HepG2 (cell line): ENCODE results near the gene CKS1B. TPM values are rescaled to one million over a fixed set of nuclear protein-coding genes. Genes with fewer than 3 reads are reported as not detected.
A peak's percentile ranks its signal among the peaks of the same experiment; 100 is the strongest.

ENCODE experiments used
- ATRX ChIP-seq: sonication (generic); formaldehyde crosslinking; IDR thresholded peaks from 2 replicates; pipeline ENCODE4 v1.4.0; 2020; ENCODE audit warnings: missing genetic modification reagents, borderline replicate concordance
- CREM ChIP-seq, 2 experiments: sonication (generic) in 1 of 2; formaldehyde crosslinking in 1 of 2; IDR thresholded peaks; 2 replicates each; pipeline versions ENCODE4 v1.4.0 to v1.6.1; 2016 to 2020; ENCODE audit warnings: antibody characterized with exemption in 1 of 2, mild to moderate bottlenecking in 1 of 2, missing genetic modification reagents in 1 of 2
- JARID2 ChIP-seq: sonication (generic); formaldehyde crosslinking; IDR thresholded peaks from 2 replicates; pipeline ENCODE4 v1.8.1; 2023; ENCODE audit warnings: missing genetic modification reagents, inconsistent platforms; ENCODE audit not compliant: insufficient replicate concordance
- LRRFIP1 ChIP-seq: sonication (generic); formaldehyde crosslinking; conservative IDR thresholded peaks from 2 replicates; pipeline ENCODE4 v1.4.0; 2020; ENCODE audit warnings: missing genetic modification reagents
- MED1 ChIP-seq: sonication (generic); formaldehyde crosslinking; IDR thresholded peaks from 2 replicates; pipeline ENCODE4 v1.4.0; 2020; ENCODE audit warnings: missing genetic modification reagents
- NFE2 ChIP-seq: sonication (generic); formaldehyde crosslinking; IDR thresholded peaks from 2 replicates; pipeline ENCODE4 v1.4.0; 2020; ENCODE audit warnings: missing genetic modification reagents
- NRL ChIP-seq: sonication (generic); formaldehyde crosslinking; IDR thresholded peaks from 2 replicates; pipeline ENCODE4 v1.5.0; 2020; ENCODE audit warnings: missing genetic modification reagents, mild to moderate bottlenecking, moderate library complexity, borderline replicate concordance
- SAFB2 ChIP-seq: sonication (generic); formaldehyde crosslinking; IDR thresholded peaks from 2 replicates; pipeline ENCODE4 v1.5.1; 2020; ENCODE audit warnings: missing genetic modification reagents, low read depth, mild to moderate bottlenecking, borderline replicate concordance
- ZBTB40 ChIP-seq, 2 experiments: fragments of 450-650 bp in 1 of 2; sonication (generic) in 1 of 2; formaldehyde crosslinking in 1 of 2; IDR thresholded peaks; 2 replicates each; pipeline versions ENCODE4 v1.6.1 to v1.8.0; 2016 to 2022; ENCODE audit warnings: antibody characterized with exemption in 1 of 2, mild to moderate bottlenecking in 1 of 2, missing genetic modification reagents in 1 of 2
- ZNF235 ChIP-seq: sonication (generic); formaldehyde crosslinking; IDR thresholded peaks from 2 replicates; pipeline ENCODE4 v1.8.1; 2023; ENCODE audit warnings: mild to moderate bottlenecking, missing genetic modification reagents, borderline replicate concordance
- ZNF275 ChIP-seq: sonication (generic); formaldehyde crosslinking; IDR thresholded peaks from 2 replicates; pipeline ENCODE4 v1.8.0; 2022; ENCODE audit warnings: missing genetic modification reagents, mild to moderate bottlenecking, inconsistent platforms, borderline replicate concordance
- ZNF510 ChIP-seq: sonication (generic); formaldehyde crosslinking; IDR thresholded peaks from 2 replicates; pipeline ENCODE4 v1.4.0; 2020; ENCODE audit warnings: low read depth, mild to moderate bottlenecking, missing genetic modification reagents
- ZNF629 ChIP-seq: sonication (generic); formaldehyde crosslinking; conservative IDR thresholded peaks from 2 replicates; pipeline ENCODE4 v1.5.0; 2020; ENCODE audit warnings: missing genetic modification reagents
- ZNF782 ChIP-seq: sonication (generic); formaldehyde crosslinking; IDR thresholded peaks from 2 replicates; pipeline ENCODE4 v1.4.0; 2020; ENCODE audit warnings: missing genetic modification reagents, mild to moderate bottlenecking, borderline replicate concordance
- ZSCAN31 ChIP-seq: sonication (generic); formaldehyde crosslinking; IDR thresholded peaks from 2 replicates; pipeline ENCODE4 v1.5.0; 2020; ENCODE audit warnings: low read depth, mild to moderate bottlenecking, missing genetic modification reagents
- polyA plus RNA-seq, 8 experiments: library from polyadenylated mRNA; depleted of rRNA in 3 of 8; stranded (reverse) in 7 of 8; unstranded in 1 of 8; fragments of >200 nt; fragmentation: Illumina TruSeq in 4 of 8; extraction: Trizol in 4 of 8; gene quantifications; 2 replicates each; pipeline versions ENCODE4 v1.2.1 to v1.2.3, GENCODE V29; 2011 to 2016; ENCODE audit warnings: low read depth in 4 of 8, missing spikeins in 1 of 8, mixed read lengths in 1 of 8; ENCODE audit not compliant: insufficient read depth in 1 of 8
- total RNA-seq, 5 experiments: library from RNA; depleted of rRNA; stranded (reverse); fragments of >200 nt; fragmentation: Illumina TruSeq; extraction: Trizol; gene quantifications; 2 replicates each; pipeline ENCODE4 v1.2.3, GENCODE V29; 2016; ENCODE audit warnings: low read depth in 1 of 5

Gene CKS1B
- total and polyA plus RNA-seq, 2 of the 13 experiments (the other 11 are each of a cell fraction or from before 2014, with no cell fraction given) = 217 to 222 TPM

GRCh38 chr1:154974102-154974807 lies at the start of gene CKS1B (continued):
- peak; percentile 94 for TF ChIP-seq ZBTB40 (IDR thresholded peaks at IDR 0.05)
- TF ChIP-seq ZBTB40 (CRISPR knock-in tag; IDR thresholded peaks at IDR 0.05) = peak; percentile 99
- peak; percentile 76 for TF ChIP-seq CREM (IDR thresholded peaks at IDR 0.05)
- no peak for TF ChIP-seq CREM (CRISPR knock-in tag; IDR thresholded peaks at IDR 0.05)
- no peak for TF ChIP-seq NFE2
- no peak; the same call in 1 of the 2 replicates for TF ChIP-seq SAFB2 (CRISPR knock-in tag)
- TF ChIP-seq ZSCAN31 = no peak
- no peak for TF ChIP-seq ZNF782 (CRISPR knock-in tag)
- TF ChIP-seq JARID2 (CRISPR knock-in tag) = no peak
- TF ChIP-seq ATRX (CRISPR knock-in tag) = no peak
- TF ChIP-seq ZNF629 (CRISPR knock-in tag) = no peak
- no peak for TF ChIP-seq LRRFIP1 (CRISPR knock-in tag)
- no peak for TF ChIP-seq ZNF235 (CRISPR knock-in tag)
- TF ChIP-seq ZNF510 (CRISPR knock-in tag) = peak; percentile 81; the same call in 1 of the 2 replicates
- no peak; the same call in 1 of the 2 replicates for TF ChIP-seq NRL (CRISPR knock-in tag)
- TF ChIP-seq ZNF275 (CRISPR knock-in tag) = no peak
- TF ChIP-seq MED1 (CRISPR knock-in tag) = no peak; the same call in 1 of the 2 replicates
